PC-9 (cell line): ENCODE results near the gene COL5A1.

Experiments used
- CTCF ChIP-seq: fragments of 200-600 bp; sonication (generic); conservative IDR thresholded peaks from 2 replicates; pipeline ENCODE4 v1.6.1; 2017; ENCODE audit warnings: mixed run types, antibody characterized with exemption, mild to moderate bottlenecking, moderate library complexity
- EZH2 ChIP-seq: fragments of 200-600 bp; sonication (generic); IDR thresholded peaks from 2 replicates; pipeline ENCODE4 v1.8.0; 2017; ENCODE audit warnings: antibody characterized with exemption, low read depth

- TF ChIP-seq CTCF (no peak), EZH2 (no peak)
These were observed 980 bp downstream of the COL5A1 start for GRCh38 chr9:134642385-134643181.
